Esophagus muscularis mucosa (tissue), 3 donors: ENCODE results near the gene POLR2H.

Experiments
- EP300 ChIP-seq: sonication (generic); formaldehyde crosslinking; IDR thresholded peaks from one replicate; pipeline ENCODE4 v1.6.1; 2017; ENCODE audit warnings: antibody characterized with exemption
- TF ChIP-seq, protein P1 (sequence below), 3 experiments: fragments of 200-600 bp in 2 of 3; fragments of 450-650 bp in 1 of 3; sonication (generic) in 2 of 3; IDR thresholded peaks; one replicate each; pipeline ENCODE4 v1.5.1; 2017 to 2019; ENCODE audit warnings: antibody characterized with exemption in 3 of 3, mild to moderate bottlenecking in 2 of 3, moderate library complexity in 1 of 3

DNA sequence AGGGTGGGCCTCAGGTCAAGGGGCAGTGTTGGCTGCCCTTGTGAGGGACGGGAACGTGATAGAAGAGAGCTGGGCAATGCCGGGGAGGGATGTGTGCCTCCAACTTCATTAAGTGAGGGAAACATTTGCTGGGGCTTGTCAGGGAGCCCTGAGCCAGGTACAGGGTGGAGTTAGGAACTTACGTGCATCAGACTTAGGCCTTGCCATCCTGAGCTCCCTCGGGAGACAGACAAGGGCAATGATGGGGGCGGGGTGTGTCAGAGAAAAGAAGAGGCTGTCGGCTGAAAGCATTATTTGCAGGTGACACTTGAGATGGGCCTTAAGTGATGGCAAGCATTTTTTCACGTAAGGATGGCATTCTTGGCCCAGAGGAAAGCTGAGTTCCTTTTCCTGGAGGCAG lies 22.5 kb upstream of the POLR2H start:
- TF ChIP-seq, protein P1, sequence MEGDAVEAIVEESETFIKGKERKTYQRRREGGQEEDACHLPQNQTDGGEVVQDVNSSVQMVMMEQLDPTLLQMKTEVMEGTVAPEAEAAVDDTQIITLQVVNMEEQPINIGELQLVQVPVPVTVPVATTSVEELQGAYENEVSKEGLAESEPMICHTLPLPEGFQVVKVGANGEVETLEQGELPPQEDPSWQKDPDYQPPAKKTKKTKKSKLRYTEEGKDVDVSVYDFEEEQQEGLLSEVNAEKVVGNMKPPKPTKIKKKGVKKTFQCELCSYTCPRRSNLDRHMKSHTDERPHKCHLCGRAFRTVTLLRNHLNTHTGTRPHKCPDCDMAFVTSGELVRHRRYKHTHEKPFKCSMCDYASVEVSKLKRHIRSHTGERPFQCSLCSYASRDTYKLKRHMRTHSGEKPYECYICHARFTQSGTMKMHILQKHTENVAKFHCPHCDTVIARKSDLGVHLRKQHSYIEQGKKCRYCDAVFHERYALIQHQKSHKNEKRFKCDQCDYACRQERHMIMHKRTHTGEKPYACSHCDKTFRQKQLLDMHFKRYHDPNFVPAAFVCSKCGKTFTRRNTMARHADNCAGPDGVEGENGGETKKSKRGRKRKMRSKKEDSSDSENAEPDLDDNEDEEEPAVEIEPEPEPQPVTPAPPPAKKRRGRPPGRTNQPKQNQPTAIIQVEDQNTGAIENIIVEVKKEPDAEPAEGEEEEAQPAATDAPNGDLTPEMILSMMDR (IDR thresholded peaks at IDR 0.05): no peak
- TF ChIP-seq EP300: no peak
